ENCODE measurements around the gene CCDC57.

CCDC57 gene

DNA sequence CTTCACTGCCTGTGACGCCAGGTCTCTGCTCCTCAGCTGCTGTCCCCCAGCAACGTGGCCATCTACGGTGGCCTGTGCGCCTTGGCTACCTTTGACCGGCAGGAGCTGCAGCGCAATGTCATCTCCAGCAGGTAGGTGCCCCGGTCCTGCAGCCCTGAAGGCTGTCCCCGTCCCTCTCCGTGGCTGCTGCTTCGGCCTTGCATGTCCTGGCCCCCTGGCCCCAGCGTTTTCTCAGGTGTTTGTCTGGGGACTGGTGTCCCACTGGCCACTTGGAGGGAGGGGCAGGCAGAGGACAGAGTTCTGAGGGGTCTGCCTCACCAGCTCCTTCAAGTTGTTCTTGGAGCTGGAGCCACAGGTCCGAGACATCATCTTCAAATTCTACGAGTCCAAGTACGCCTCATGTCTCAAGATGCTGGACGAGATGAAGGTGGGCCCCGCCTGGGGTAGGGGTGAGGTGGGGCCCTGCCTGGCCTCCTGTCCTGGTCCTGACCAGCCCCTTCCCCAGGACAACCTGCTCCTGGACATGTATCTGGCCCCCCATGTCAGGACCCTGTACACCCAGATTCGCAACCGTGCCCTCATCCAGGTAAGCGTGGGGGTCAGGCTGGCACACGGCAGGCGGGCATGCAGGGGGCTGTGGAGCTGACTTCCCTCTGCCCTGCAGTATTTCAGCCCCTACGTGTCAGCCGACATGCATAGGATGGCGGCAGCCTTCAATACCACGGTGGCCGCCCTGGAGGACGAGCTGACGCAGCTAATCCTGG, 156.5 kb downstream of the CCDC57 start:
- no peaks in the 10 kb centered on the region for H3K27me3 Mint-ChIP-seq
- H3K27ac Mint-ChIP-seq, result no peak overlapping the region
- intact Hi-C loops (cut with micrococcal nuclease), result no loop called here
- H3K4me3 Mint-ChIP-seq, result no peak overlapping the region
- H3K4me1 Mint-ChIP-seq (ENCODE audit: low read depth), result peaks cover 20% of the 10 kb centered on the region
- H3K36me3 Mint-ChIP-seq (ENCODE audit: low read depth), result peaks cover 83% of the 10 kb centered on the region
- H3K9me3 Mint-ChIP-seq, result no peaks in the 10 kb centered on the region

DNA sequence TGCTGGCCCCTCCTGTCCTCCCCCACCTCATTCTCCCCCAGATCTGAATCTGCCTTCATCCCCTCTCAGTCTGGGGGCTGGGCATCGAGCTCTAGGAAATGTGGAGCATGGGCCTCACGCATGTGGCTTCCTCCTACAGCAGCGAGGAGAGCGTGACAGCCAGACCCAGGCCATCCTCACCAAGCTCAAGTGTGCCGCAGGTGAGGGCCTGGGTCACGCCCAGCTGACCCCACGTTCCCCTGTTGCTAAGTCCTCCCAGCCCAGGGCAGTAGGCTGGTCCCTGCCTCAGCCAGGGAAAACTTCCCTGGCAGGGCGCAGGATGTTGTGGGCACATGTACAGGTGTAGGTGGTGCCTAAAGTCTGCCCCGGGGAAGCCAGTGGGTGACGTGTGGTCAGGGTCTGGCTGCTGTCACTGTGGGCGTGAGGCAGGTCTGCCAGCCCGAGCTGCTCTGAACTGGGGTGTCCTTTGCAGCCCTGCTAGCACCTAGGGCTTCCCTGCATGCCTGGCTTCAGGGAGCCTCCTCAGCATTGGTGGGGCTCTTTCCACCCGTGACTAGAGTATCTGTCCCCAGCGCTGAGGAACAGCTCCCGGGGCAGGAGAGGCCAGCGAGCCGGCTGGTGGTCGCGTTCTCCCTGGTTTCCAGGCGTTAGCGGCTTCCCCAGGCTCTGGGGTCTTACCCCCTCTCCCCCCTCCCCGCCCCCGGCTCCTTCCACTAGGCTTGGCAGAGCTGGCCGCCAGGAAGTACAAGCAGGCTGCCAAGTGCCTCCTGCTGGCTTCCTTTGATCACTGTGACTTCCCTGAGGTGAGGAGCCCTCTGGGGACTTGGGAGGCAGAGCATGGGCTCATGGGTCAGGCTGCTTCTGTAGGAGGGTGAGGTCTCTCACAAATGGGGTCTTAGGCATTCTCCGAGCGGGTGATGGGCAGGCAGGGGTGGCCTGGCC, 157.3 kb downstream of the CCDC57 start:
- Mint-ChIP-seq H3K4me3 (no peak overlapping the region), H3K4me1 (ENCODE audit: low read depth) (peaks cover 28% of the 10 kb centered on the region), H3K27ac (no peak overlapping the region), H3K9me3 (no peaks in the 10 kb centered on the region), H3K36me3 (ENCODE audit: low read depth) (peaks cover 83% of the 10 kb centered on the region), H3K27me3 (no peaks in the 10 kb centered on the region)
- intact Hi-C loops (cut with micrococcal nuclease), result no loop called here

DNA sequence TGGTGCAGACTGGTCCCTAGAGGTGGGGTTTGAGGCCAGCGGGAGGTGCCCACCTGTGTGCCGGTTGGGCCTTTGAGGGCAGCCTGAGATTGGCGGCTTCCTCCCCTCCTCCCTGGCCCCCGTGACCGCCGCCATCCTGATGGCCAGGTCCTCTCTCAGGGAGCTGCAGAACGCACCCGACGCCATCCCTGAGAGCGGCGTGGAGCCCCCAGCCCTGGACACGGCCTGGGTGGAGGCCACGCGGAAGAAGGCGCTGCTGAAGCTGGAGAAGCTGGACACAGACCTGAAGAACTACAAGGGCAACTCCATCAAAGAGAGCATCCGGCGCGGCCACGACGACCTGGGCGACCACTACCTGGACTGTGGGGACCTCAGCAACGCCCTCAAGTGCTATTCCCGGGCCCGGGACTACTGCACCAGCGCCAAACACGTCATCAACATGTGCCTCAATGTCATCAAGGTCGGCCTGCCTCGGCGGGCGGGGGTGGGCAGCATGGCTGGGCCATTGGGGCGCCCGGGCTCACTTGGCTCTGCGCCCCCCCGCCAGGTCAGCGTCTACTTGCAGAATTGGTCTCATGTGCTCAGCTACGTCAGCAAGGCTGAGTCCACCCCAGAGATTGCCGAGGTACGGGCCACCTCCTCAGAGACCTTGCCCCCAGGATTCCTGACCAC, 158.2 kb downstream of the CCDC57 start:
- Mint-ChIP-seq H3K27ac (no peak overlapping the region), H3K27me3 (no peaks in the 10 kb centered on the region), H3K4me1 (ENCODE audit: low read depth) (peaks cover 36% of the 10 kb centered on the region), H3K36me3 (ENCODE audit: low read depth) (peaks cover 83% of the 10 kb centered on the region), H3K9me3 (no peaks in the 10 kb centered on the region), H3K4me3 (no peak overlapping the region)
- intact Hi-C loops (cut with micrococcal nuclease), result no loop called here

DNA sequence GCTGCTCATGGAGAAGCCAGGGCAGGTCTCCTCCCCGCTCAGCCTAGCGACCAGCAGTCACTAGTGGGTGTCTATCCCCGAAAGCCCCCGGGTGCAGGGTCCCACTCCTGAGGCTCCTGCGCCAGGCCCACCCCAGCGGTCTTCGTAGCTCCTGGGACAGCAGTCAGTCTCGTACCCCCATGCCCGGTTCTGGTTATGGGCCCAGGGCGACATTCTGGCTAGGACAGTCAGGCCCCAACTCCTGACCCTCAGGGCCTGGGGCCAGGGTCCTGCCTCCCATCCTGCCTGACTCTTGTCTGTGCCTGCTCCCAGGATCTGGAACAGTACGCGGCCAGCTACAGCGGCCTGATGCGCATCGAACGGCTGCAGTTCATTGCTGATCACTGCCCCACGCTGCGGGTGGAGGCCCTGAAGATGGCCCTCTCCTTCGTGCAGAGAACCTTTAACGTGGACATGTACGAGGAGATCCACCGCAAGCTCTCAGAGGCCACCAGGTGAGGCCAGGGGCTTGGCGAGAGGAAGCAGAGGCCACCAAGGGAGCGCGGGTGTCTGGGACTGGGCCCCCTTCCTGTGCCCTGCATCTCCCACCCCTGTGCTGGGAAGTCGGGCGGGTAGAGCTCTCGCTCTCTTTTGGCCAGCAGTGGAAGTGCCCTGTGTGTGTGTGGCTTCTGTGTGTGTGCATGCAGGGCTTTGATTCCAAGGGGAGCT, 158.9 kb downstream of the CCDC57 start:
- H3K36me3 Mint-ChIP-seq (ENCODE audit: low read depth), result peaks cover 83% of the 10 kb centered on the region
- no peaks in the 10 kb centered on the region for H3K9me3 Mint-ChIP-seq
- peak overlapping the region; percentile 84 for H3K4me3 Mint-ChIP-seq
- peak overlapping the region; percentile 41 for H3K27ac Mint-ChIP-seq
- no peaks in the 10 kb centered on the region for H3K27me3 Mint-ChIP-seq
- intact Hi-C loops (cut with micrococcal nuclease), result no loop called here
- peaks cover 42% of the 10 kb centered on the region for H3K4me1 Mint-ChIP-seq (ENCODE audit: low read depth)

DNA sequence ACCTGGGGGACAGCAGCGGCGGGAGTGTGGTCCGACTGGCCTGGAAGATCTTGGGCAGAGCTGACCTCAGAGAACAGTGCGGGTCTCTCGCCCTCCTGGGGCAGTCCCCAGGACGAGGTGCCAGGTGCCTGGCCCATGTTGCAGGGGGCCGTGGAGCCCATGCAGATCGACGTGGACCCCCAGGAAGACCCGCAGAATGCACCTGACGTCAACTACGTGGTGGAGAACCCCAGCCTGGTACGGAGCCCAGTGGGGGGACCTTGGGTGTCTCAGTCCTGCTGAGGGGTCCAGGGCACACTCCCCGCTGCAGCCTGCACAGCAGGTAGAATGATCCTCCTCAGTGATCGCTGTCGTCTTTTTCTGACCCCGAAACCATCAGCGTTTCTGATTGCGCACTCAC, 159.5 kb downstream of the CCDC57 start:
- Mint-ChIP-seq H3K4me3 (peak overlapping the region; percentile 84), H3K27ac (peak overlapping the region; percentile 79), H3K4me1 (ENCODE audit: low read depth) (peaks cover 46% of the 10 kb centered on the region), H3K36me3 (ENCODE audit: low read depth) (peaks cover 83% of the 10 kb centered on the region), H3K27me3 (no peaks in the 10 kb centered on the region), H3K9me3 (no peaks in the 10 kb centered on the region)
- intact Hi-C loops (cut with micrococcal nuclease), result no loop called here

DNA sequence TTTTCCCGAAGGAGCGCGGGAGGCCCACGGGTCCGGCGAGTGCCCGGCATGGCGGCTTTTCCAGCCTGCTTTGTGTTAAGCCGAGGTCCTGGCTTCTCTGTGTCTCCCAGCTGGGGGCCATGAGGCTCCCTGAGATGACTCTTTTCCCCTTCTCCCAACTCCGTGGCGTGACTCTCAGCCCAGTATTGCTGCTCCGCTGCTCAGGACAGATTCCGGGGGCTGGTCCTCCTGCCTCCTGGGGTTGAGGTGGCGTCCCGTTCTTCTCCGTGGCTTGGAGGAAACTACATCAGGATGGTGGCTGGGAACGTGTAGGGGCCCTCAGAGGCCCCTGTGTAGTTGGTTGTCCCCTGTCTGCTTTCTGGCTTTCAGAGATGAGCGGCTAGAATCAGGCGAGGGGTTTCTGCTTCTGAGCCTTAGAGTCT, 160.0 kb downstream of the CCDC57 start:
- H3K36me3 Mint-ChIP-seq (ENCODE audit: low read depth), result peaks cover 83% of the 10 kb centered on the region
- intact Hi-C loops (cut with micrococcal nuclease), result no loop called here
- no peaks in the 10 kb centered on the region for H3K27me3 Mint-ChIP-seq
- peaks cover 46% of the 10 kb centered on the region for H3K4me1 Mint-ChIP-seq (ENCODE audit: low read depth)
- peak overlapping the region; percentile 79 for H3K27ac Mint-ChIP-seq
- no peaks in the 10 kb centered on the region for H3K9me3 Mint-ChIP-seq
- peak overlapping the region; percentile 84 for H3K4me3 Mint-ChIP-seq

DNA sequence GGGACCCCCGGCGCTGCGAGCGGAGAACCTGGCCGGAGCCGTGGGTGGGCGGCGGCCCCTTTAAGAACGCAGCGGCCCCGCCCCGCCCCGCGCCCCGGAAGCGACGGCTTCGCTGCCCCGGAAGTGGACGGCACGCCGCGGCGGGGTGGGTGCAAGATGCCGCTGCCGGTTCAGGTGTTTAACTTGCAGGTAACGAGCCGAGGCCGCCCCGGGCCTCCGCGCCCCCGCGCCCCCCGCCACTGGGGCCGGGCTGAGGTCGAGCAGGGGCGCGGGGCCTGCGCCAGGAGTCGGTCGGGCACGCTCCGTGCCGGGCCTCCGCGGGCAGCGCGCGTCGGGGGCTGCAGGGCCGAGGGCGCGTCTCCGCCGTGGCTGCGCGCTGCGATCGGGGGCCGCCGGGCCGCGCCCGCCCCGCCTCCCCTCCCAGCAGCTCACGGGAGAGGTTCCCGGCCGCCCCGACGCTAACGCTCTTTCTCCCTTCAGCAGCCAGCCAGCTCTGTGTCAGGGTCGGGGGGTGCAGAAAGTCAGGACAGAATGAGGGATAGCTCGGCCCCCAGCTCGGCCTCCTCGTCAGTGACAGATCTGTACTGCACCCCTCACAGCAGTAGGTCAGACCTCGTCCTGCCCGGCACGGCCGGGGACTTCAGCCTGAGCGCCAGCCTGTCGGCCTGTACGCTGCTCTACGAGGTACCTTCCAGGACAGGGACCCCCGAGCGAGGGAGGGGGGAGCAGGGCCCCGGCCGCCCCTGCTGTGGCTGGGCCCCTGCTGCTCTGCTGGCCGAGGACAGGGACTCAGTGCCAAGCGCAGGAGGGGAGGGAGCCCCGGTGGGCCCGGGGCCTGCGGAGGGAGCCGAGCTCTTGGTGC, 160.6 kb downstream of the CCDC57 start, which contains the start of the genes GPS1 and RFNG:
Gene GPS1, plus strand, starts transcription at position 123 of the 862 bp plus-strand sequence. Its CDS starts 34 bp downstream, at position 157.
Gene RFNG, minus strand, starts transcription at position 36 of the 862 bp plus-strand sequence. CDS start 45 bp downstream, outside the sequence.
- Mint-ChIP-seq H3K36me3 (ENCODE audit: low read depth) (peaks cover 83% of the 10 kb centered on the region), H3K4me3 (peak within 1 kb of the TSS; percentile 94), H3K9me3 (no peaks in the 10 kb centered on the region), H3K27me3 (no peaks in the 10 kb centered on the region), H3K27ac (peak within 1 kb of the TSS; percentile 87), H3K4me1 (ENCODE audit: low read depth) (peaks cover 46% of the 10 kb centered on the region)
- intact Hi-C loops (cut with micrococcal nuclease), result loop anchor here (1.0 kb wide), 1 partner anchor 15 kb away; the partner anchor contains the start of gene DCXR
